OCI-LY3 (cell line): ENCODE results near the gene WRNIP1.

Source experiments
- H2AFZ ChIP-seq: fragments of 200-600, 300-600 bp; shearing (Covaris generic); 2 replicates; pipeline ENCODE4 v1.6.0; 2014; ENCODE audit warnings: antibody characterized with exemption, low read depth, low read length
- H3K27ac ChIP-seq: fragments of 200-600, 300-600 bp; sonication (generic); 2 replicates; pipeline ENCODE4 v1.5.1; 2014; ENCODE audit warnings: mild to moderate bottlenecking, low read length, moderate library complexity, mixed read lengths
- H3K27me3 ChIP-seq: fragments of 200-600, 300-600 bp; sonication (generic); 2 replicates; pipeline ENCODE4 v1.6.1; 2014; ENCODE audit warnings: low read depth, low read length, mixed read lengths
- H3K36me3 ChIP-seq: fragments of 200-600, 300-600 bp; sonication (generic); replicated peaks from 2 replicates; pipeline ENCODE3; 2014; ENCODE audit warnings: low read depth, low read length, mixed read lengths
- H3K4me1 ChIP-seq: fragments of 300-600, 200-600 bp; sonication (generic); 2 replicates; pipeline ENCODE4 v1.6.1; 2014; ENCODE audit warnings: low read length, mixed read lengths
- H3K4me2 ChIP-seq: fragments of 200-600, 300-600 bp; sonication (generic); 2 replicates; pipeline ENCODE4 v1.6.1; 2014; ENCODE audit warnings: low read length, mixed read lengths
- H3K4me3 ChIP-seq: fragments of 300-600, 200-600 bp; sonication (generic); 2 replicates; pipeline ENCODE4 v1.5.1; 2014; ENCODE audit warnings: antibody characterized with exemption, mild to moderate bottlenecking, low read length, moderate library complexity
- H3K79me2 ChIP-seq: fragments of 300-600, 200-600 bp; shearing (Covaris generic); 2 replicates; pipeline ENCODE4 v1.6.1; 2014; ENCODE audit warnings: mild to moderate bottlenecking, low read length, mixed read lengths
- H3K9ac ChIP-seq: fragments of 300-600, 200-600 bp; shearing (Covaris generic); 2 replicates; pipeline ENCODE4 v1.6.0; 2014; ENCODE audit warnings: mild to moderate bottlenecking, low read length, moderate library complexity
- H3K9me3 ChIP-seq: fragments of 200-600, 300-600 bp; shearing (Covaris generic); 2 replicates; pipeline ENCODE4 v1.6.1; 2014; ENCODE audit warnings: low read length, mixed read lengths; ENCODE audit not compliant: insufficient read depth
- H4K20me1 ChIP-seq: fragments of 200-600, 300-600 bp; sonication (generic); 2 replicates; pipeline ENCODE4 v1.6.1; 2016; ENCODE audit warnings: low read length, mixed read lengths; ENCODE audit not compliant: insufficient read depth
- EZH2phosphoT487 ChIP-seq: fragments of 200-600 bp; shearing (Covaris generic); IDR thresholded peaks from 2 replicates; pipeline ENCODE4 v1.6.1; 2018; ENCODE audit warnings: antibody characterized with exemption, mixed run types, low read depth
- TF ChIP-seq, protein P1 (sequence below): fragments of 200-600, 300-600 bp; sonication (generic); IDR thresholded peaks from 2 replicates; pipeline ENCODE4 v1.5.1; 2014; ENCODE audit warnings: antibody characterized with exemption, low read length, low read depth

The WRNIP1 gene

DNA sequence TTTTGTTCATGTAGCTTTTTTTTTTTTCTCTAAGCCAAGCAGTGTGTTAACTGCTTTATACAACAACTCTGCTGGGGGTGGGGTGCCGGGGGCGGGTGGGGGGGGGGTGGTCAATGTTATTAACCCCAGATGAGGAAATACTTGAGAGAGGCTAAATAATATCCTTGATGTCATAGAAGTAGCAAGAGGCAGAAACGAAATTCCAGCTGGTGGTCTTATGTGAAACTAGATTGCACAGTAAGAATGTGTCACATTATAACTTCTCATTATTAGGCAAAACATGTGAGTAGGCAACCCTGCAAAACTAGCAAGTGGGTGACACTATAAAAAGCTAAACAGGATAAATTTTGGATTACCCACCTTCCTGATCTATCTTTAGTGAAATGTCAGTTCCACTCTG lies 27.3 kb upstream of the WRNIP1 start:
- Histone ChIP-seq H3K4me2 (no peak overlapping the region), H4K20me1 (no peaks in the 10 kb centered on the region), H3K4me1 (peaks cover 17% of the 10 kb centered on the region), H3K36me3 (no peaks in the 10 kb centered on the region), H3K4me3 (no peak overlapping the region), H3K27ac (no peak overlapping the region), H2AFZ (no peak overlapping the region), H3K9me3 (no peaks in the 10 kb centered on the region), H3K9ac (no peak overlapping the region), H3K79me2 (no peaks in the 10 kb centered on the region), H3K27me3 (no peaks in the 10 kb centered on the region)
- TF ChIP-seq, protein P1, sequence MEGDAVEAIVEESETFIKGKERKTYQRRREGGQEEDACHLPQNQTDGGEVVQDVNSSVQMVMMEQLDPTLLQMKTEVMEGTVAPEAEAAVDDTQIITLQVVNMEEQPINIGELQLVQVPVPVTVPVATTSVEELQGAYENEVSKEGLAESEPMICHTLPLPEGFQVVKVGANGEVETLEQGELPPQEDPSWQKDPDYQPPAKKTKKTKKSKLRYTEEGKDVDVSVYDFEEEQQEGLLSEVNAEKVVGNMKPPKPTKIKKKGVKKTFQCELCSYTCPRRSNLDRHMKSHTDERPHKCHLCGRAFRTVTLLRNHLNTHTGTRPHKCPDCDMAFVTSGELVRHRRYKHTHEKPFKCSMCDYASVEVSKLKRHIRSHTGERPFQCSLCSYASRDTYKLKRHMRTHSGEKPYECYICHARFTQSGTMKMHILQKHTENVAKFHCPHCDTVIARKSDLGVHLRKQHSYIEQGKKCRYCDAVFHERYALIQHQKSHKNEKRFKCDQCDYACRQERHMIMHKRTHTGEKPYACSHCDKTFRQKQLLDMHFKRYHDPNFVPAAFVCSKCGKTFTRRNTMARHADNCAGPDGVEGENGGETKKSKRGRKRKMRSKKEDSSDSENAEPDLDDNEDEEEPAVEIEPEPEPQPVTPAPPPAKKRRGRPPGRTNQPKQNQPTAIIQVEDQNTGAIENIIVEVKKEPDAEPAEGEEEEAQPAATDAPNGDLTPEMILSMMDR = no peak
- no peak for TF ChIP-seq EZH2phosphoT487

DNA sequence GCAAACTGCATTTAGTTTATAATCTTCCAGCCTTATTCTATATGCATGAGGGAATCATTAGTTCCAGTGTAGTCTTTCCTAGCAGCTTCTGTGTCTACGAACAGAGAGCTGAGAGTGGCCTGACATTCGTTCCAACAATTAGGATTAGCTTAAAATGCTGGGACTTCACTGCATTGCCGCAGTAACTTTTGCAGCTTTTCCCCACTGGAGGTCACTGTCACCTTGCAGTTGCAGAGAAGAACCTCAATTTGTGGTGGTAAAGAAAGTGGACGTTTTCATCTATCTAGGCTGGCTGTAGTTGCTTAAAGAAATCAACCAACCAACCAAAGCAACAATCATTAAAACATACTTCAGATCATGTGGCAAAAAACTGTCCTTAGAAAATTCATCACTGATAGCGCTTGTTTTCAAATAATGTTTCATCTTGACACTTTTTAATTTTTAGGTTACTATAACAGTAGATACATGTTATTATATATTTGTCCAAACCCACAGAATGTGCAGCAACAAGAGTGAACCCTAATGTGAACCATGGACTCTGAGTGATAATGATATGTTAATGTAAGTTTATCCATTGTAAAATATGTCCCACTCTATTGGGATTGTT lies 26.7 kb upstream of the WRNIP1 start:
- Histone ChIP-seq H3K9me3 (no peaks in the 10 kb centered on the region), H3K9ac (no peak overlapping the region), H3K36me3 (no peaks in the 10 kb centered on the region), H2AFZ (no peak overlapping the region), H3K4me3 (no peak overlapping the region), H3K4me2 (no peak overlapping the region), H4K20me1 (no peaks in the 10 kb centered on the region), H3K4me1 (peaks cover 12% of the 10 kb centered on the region), H3K27ac (no peak overlapping the region), H3K27me3 (no peaks in the 10 kb centered on the region), H3K79me2 (no peaks in the 10 kb centered on the region)
- no peak for TF ChIP-seq EZH2phosphoT487
- TF ChIP-seq, protein P1 = peak; percentile 73

DNA sequence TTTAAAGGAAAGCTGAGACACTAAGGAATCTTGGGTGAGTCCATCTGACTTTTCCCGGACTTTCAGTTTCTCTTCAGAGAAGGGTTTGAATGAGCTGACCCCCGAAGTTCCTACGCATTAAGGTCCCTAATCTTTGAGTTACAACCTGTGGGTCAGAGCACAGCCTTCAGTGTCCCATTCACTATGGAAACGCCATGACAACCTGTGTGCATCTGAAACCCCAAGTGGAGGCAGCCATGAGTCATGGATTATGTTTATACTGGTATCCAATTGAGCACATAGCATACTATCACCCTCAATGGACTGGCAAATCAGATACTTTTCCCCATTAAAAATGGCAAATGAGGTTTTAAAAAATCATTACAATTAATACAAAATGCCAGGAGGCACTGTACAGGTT lies 25.9 kb upstream of the WRNIP1 start:
- H3K4me2 ChIP-seq = no peak overlapping the region
- no peak overlapping the region for H3K4me3 ChIP-seq
- no peak for TF ChIP-seq EZH2phosphoT487
- TF ChIP-seq, protein P1 = no peak
- no peaks in the 10 kb centered on the region for H3K9me3 ChIP-seq
- H3K79me2 ChIP-seq = no peaks in the 10 kb centered on the region
- no peaks in the 10 kb centered on the region for H3K27me3 ChIP-seq
- no peak overlapping the region for H2AFZ ChIP-seq
- no peak overlapping the region for H3K27ac ChIP-seq
- H4K20me1 ChIP-seq = no peaks in the 10 kb centered on the region
- no peak overlapping the region for H3K9ac ChIP-seq
- H3K4me1 ChIP-seq = peaks cover 6% of the 10 kb centered on the region; the same call in 1 of the 2 replicates
- no peaks in the 10 kb centered on the region for H3K36me3 ChIP-seq

DNA sequence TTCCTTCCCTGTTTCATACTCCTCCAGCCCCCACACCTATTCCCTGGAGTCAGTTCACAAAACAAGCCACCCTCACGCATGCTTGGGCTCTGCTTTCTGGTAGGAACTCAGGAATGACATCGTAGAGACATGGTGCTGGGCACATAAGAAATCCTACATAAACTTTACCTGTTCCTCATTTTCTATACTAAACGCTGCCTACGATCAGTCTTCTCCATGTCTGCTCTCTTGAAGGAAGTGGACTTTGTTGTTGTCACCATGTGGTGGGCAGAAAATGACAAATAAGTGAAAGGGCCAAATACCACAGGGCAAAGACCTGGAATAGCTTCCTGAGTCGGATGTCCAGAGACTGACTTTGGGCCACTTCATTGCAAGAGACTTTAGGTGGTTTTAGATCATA lies 24.6 kb upstream of the WRNIP1 start:
- TF ChIP-seq, protein P1 = no peak
- no peak for TF ChIP-seq EZH2phosphoT487
- peaks cover 4% of the 10 kb centered on the region; the same call in 1 of the 2 replicates for H3K4me1 ChIP-seq
- no peaks in the 10 kb centered on the region for H3K36me3 ChIP-seq
- no peaks in the 10 kb centered on the region for H3K9me3 ChIP-seq
- no peaks in the 10 kb centered on the region for H4K20me1 ChIP-seq
- no peak overlapping the region for H3K4me2 ChIP-seq
- no peaks in the 10 kb centered on the region for H3K27me3 ChIP-seq
- H3K4me3 ChIP-seq = no peak overlapping the region
- H3K9ac ChIP-seq = no peak overlapping the region
- H3K27ac ChIP-seq = no peak overlapping the region
- H2AFZ ChIP-seq = no peak overlapping the region
- no peaks in the 10 kb centered on the region for H3K79me2 ChIP-seq
